HG02870 (cell line): ENCODE results near the gene ATP2A2.
"Not testable (repeated sequence)": the region's sequence is repeated elsewhere in the genome, so short reads cannot be mapped to it uniquely, and the experiment has no call there.

Experiments used
- ATAC-seq: cut with Tn5 transposase; IDR thresholded peaks from one replicate; pipeline ENCODE4 v1.9.1; 2021; ENCODE audit warnings: mild to moderate bottlenecking, moderate library complexity; ENCODE audit not compliant: unreplicated experiment

ATP2A2 gene

DNA sequence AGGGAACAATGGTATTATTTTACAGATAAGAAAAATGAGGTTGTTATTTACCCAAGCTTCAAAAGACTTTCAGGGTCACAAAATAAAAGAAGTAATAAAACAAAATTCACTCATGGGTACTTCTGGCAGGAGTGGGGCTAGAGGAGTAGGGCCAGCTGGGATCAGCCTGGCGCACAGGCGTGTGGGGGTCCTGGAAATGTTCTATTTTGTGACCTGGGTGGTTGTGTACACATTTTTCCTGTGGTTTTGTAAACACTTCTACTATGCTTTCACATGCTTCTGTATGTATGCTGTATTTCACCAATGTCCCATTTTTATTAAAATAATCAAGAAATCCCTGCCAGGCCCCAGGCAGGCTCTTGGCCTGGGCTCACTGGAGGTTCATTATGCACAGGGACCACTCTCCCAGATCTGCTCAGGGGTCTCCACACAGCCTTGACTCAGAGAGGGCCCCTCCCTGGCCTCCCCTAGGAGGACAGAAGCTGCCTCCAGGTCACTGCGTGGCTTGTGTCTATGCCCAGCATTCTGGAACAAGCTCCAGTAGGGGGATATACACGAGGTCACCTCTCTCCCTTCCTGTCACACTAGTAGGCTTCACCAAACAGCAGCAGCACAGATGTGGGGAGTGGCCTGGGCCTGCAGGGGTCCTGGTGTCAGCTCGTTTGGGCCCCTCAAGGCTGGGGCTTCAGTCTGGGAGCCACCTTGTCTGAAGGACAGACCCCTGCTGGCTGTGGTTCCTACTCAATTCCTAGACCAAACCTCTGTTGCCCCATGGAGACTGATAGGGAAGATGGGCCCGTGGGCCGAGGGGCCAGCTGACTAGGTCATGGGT, 84.7 kb downstream of the ATP2A2 start:
- ATAC-seq = no peak

GRCh38 chr12:110366321-110367142, 85.5 kb downstream of the ATP2A2 start:
- no peak for ATAC-seq

DNA sequence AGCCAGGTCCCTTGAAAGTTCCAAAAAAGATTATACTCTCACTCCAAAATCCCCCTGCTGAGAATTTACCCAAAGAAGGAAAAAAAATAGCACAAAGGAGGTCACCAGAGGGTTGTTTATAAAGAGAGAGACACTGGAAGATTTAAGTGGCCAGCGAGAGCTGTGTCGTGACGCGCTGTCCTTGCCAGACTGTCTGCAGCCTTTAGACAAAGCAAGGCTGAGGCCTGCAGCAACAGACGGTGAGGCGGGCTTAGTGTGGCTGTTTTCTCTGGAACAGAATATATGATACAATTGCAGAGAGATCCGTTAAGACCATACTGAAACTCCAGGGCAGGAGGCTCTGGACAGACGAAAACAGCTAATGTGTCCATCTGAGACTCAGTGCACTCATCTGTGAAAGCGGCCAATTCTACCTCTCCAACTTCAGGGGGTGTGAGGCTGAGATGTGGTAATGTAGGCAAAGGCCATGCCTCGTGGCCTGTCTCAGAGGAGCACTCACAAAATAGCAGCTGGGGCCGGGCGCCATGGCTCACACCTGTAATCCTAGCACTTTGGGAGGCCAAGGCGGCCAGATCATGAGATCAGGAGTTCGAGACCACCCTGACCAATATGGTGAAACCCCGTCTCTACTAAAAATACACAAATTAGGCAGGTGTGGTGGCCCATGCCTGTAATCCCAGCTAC, 86.3 kb downstream of the ATP2A2 start:
- ATAC-seq = no peak

GRCh38 chr12:110369992-110370391, 88.9 kb downstream of the ATP2A2 start:
- ATAC-seq = no peak

GRCh38 chr12:110370732-110371231, 89.7 kb downstream of the ATP2A2 start:
- ATAC-seq = no peak

DNA sequence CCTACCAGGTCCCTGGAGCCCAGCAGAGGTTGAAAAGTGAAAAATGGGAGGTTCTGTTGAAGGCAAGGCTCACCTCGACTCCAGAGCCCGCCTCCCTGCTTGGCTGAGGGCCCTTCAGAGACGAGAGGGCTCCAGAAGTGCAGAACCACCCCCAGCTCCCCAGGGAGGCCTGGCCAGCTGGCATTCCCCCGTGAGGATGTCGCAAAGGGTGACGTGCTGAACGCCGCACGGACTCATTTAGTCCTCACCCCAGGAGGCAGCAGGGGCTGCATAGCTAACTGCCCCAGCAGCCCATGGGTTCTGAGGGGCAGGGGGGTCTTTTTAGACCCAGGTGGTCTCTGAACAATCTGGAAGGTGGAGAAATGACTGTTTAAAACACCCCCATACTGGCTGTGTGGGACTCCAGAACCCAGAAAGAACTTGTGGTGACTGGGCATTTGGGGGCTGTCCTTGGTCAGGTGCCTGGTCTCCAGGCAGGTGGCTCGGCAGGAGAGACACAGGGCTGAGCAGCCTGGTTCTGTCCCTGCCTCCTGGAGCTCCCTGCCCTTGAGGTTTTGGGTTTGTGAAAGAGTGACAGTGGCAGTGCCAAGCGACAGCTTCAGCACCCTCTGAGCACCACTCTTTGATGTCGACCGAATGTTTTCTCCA, 90.5 kb downstream of the ATP2A2 start:
- ATAC-seq = no peak

GRCh38 chr12:110372056-110372425, 91.0 kb downstream of the ATP2A2 start:
- ATAC-seq = no peak

DNA sequence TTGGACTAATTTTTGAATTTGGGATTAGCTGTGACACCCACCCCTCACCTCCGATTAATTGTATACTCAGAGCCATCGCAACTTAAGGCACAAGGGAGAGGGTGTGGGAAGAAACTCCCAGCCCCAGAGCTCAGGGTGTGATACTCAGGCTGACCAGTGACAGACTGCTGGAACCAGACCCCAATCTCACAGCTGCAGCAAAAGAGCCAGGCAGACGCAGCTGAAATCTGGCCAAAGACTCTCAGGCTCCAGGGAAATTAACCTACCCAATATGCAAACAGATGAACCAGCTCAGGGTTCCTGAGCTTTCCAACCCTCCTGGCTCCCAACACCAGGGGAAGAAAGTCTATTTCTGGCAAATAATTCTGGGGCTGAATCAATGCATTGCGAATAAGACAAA, 92.0 kb downstream of the ATP2A2 start:
- ATAC-seq = no peak

DNA sequence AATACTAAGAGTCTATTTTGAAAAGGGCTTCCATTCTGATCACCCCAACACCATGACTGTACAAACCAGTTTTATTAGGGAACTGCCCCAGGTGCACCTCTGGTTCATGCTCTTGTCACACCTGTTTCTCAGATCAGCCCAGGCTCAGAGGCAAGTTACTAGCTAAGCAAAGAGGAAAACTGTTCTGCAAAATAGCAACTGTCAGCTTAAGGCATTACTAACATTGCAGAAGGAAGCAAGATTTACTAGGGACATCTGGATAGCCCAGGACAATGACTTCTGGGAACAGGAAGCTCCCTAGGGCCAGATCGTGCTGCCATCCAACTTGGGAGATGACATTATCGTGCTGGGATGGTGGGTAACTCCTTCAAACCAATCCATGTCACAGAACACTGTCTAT, 92.4 kb downstream of the ATP2A2 start:
- ATAC-seq = no peak

DNA sequence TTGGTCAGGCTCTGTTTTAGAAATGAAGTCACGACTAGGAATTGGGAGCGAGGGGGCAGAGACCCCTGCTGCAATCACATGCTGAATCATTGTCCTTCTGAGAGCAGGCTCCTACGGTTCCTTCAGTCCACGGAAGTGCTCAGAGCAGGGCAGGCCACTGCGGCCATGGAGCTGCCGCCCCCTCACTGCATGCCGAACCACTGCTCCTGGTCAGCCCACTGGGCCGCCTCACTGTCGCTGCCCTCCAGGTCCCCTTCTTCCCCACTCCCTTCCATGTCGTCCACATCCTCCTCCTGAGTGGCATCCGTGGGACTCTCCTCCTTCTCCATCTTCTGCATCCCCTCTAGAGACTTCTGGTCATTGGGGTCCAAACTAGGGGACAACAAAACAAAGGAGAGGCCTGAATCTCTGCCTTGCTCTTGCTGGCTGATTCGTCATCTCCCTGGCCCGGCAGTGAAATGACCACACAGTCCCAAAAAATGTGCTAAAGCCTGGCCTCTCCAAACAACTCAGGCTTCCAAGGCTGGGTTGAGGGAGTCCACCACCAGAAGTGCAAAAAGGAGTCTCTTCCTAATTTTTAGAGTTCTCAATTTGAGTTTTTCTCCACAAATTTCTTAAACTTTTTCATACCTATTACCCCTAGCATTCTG, 93.0 kb downstream of the ATP2A2 start:
- no peak for ATAC-seq

GRCh38 chr12:110378131-110378790, 97.2 kb downstream of the ATP2A2 start:
- ATAC-seq = not testable (repeated sequence)

DNA sequence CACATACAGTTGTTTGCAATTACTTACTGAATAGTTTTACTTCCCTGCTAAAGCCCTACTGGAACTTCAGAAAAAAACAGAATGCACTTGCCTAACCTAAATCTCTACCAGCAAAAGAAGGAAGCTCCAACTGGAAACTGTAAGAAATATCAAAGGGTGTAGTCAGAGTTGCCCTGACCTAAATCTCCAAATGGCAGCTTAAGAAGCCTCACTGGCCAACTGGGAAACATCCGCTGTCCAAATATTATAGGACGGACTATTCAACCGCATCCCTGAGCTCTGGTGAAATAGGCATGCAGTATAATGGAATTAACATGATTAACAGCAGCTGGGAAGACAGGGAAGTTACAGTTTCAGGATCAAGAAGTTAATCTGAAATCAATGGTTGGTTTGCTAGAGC, 98.2 kb downstream of the ATP2A2 start:
- ATAC-seq = no peak

GRCh38 chr12:110379631-110380030, 98.6 kb downstream of the ATP2A2 start:
- ATAC-seq = no peak

DNA sequence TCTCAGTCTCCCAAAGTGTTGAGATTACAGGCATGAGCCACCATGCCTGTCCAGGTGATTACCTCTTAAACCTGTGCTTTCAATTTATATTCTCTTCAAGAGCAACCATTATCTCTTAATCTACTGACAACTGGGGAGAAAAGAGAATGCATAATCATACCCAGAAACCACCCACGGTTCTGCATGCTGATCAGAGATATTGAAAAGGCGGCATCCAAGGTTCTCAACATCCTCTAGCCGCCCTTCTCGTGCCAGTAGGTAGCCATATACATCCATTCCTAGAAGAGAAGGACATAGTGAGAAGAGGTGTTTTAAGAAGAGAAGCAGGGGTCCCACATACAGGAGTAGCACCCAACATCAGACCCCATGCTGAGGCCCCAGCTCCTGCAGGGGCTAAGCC, 101.6 kb downstream of the ATP2A2 start:
- ATAC-seq = no peak
